BE2C (cell line): ENCODE measurements around the gene PRR20G.

Source experiments
- DNase-seq: peaks from one replicate; pipeline ENCODE4 v3.0.0-alpha.2; 2020
- H3K27me3 ChIP-seq: fragments of 250-450 bp; sonication (Bioruptor Pico); 2 replicates; pipeline ENCODE4 v1.5.1; 2020; ENCODE audit warnings: mild to moderate bottlenecking
- H3K36me3 ChIP-seq: fragments of 250-450 bp; sonication (Bioruptor Pico); 2 replicates; pipeline ENCODE4 v1.5.1; 2020; ENCODE audit warnings: mild to moderate bottlenecking
- H3K4me1 ChIP-seq: fragments of 250-450 bp; sonication (Bioruptor Pico); 2 replicates; pipeline ENCODE4 v1.5.1; 2020
- H3K4me3 ChIP-seq: 2 replicates; pipeline ENCODE4 v1.5.1; 2011; ENCODE audit warnings: low read depth, low read length
- H3K9me3 ChIP-seq: fragments of 250-450 bp; sonication (Bioruptor Pico); 2 replicates; pipeline ENCODE4 v1.5.1; 2020
- CTCF ChIP-seq: IDR thresholded peaks from 2 replicates; pipeline ENCODE4 v1.5.1; 2012; ENCODE audit warnings: mild to moderate bottlenecking, low read depth, low read length

Gene PRR20G

DNA sequence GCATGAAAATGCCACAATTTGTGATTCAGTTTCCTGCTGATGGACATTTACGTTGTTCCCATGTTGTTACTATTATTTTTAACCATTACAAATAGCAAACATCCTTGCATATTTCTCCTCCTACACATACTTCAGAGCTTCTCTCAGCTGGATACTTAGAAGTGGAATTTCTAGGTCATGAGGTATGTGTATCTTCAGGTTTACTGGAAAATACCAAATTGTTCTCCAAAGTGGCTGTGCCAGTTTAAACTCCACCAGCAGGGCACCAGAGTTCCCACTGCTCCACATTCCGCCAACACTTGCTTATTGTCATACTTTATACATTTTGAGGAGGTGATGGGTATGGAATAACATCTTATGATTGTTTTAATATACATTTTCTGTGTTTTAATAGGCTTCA lies 49.2 kb downstream of the PRR20G start:
- Histone ChIP-seq H3K4me3 (no peak overlapping the region), H3K4me1 (no peaks in the 10 kb centered on the region)

GRCh38 chr3:127237835-127238234 lies 50.0 kb downstream of the PRR20G start:
- Histone ChIP-seq H3K4me1 (no peaks in the 10 kb centered on the region), H3K9me3 (no peaks in the 10 kb centered on the region), H3K27me3 (no peaks in the 10 kb centered on the region), H3K4me3 (no peak overlapping the region), H3K36me3 (no peaks in the 10 kb centered on the region)
- no peak for TF ChIP-seq CTCF
- no peak for DNase-seq

More for the DNA sequence above, 49.2 kb downstream of the PRR20G start:
- DNase-seq, result no peak
- TF ChIP-seq CTCF, result no peak
- H3K36me3 ChIP-seq, result no peaks in the 10 kb centered on the region
- H3K9me3 ChIP-seq, result no peaks in the 10 kb centered on the region
- no peaks in the 10 kb centered on the region for H3K27me3 ChIP-seq

DNA sequence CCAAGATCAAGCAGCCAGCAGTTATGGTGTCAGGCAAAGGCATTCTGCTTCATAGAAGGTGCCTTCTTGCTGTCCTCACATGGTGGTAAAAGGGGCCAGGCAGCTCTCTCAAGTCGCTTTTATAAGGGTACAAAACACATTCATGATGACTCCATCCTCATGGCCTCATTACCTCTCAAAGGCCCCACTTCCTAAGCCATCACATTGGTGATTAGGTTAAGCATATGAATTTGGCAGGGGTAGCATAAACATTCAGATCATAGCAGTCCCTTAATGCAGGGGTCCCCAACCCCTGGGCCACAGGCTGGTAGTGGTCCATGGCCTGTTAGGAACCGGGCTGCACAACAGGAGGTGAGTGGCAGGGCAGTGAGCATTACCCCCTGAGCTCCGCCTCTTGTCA lies 52.1 kb downstream of the PRR20G start:
- peaks cover 3% of the 10 kb centered on the region; the same call in 1 of the 2 replicates for H3K9me3 ChIP-seq
- no peak overlapping the region for H3K4me3 ChIP-seq
- H3K27me3 ChIP-seq, result no peaks in the 10 kb centered on the region
- no peaks in the 10 kb centered on the region for H3K36me3 ChIP-seq
- DNase-seq, result no peak
- TF ChIP-seq CTCF, result no peak
- no peaks in the 10 kb centered on the region for H3K4me1 ChIP-seq

DNA sequence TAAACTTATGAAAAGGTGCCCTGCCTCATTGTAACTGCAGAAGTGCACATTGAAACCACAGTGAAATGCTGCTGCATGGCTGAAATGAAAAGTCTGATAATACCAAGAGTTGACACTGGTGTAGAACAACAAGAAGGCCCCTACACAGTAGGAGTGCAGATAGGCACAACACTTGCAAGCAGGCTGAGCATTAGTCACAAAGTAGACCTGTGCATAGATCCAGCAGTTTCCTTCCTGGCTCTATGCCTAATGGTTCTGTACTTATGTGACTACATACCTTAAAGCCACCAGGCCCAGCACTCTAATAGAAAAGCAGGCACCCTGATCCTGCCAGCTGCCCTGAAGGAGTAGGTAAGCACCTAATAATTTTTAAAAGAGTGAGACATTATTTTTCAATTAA lies 53.1 kb downstream of the PRR20G start:
- Histone ChIP-seq H3K36me3 (no peaks in the 10 kb centered on the region), H3K4me3 (no peak overlapping the region), H3K4me1 (no peaks in the 10 kb centered on the region), H3K9me3 (peaks cover 3% of the 10 kb centered on the region; the same call in 1 of the 2 replicates), H3K27me3 (no peaks in the 10 kb centered on the region)
- DNase-seq, result no peak
- TF ChIP-seq CTCF, result no peak
